WTC11 (cell line): ENCODE measurements around the gene PSMF1. TPM values are rescaled to one million over a fixed set of nuclear protein-coding genes. Genes with fewer than 3 reads are reported as not detected.

Experiments
- ATAC-seq: fragments of 200-7000 bp; cut with Tn5 transposase; 2 replicates; pipeline ENCODE4 v1.10.0; 2021; ENCODE audit warnings: mild to moderate bottlenecking, moderate library complexity
- CTCF ChIA-PET: fragments of 300-600 bp; sonication (Branson Sonifier 250); formaldehyde crosslinking; loops from one replicate; lab custom pipeline; 2021; ENCODE audit warnings: antibody characterized with exemption; lab: Charles Lee
- POLR2A ChIA-PET: fragments of 350-600 bp; sonication (Branson Sonifier 250); formaldehyde crosslinking; loops from one replicate; lab custom pipeline; 2021; ENCODE audit warnings: antibody characterized with exemption; lab: Charles Lee
- DNase-seq: peaks from one replicate; pipeline ENCODE4 v3.0.0; 2021; ENCODE audit warnings: low spot score
- H3K27ac Mint-ChIP-seq: 2 replicates; pipeline ENCODE4 v1.8.0; 2021; ENCODE audit warnings: mixed read lengths
- H3K27me3 Mint-ChIP-seq: 2 replicates; pipeline ENCODE4 v1.8.0; 2021; ENCODE audit warnings: low read depth, mild to moderate bottlenecking, moderate library complexity, mixed read lengths
- H3K36me3 Mint-ChIP-seq: 2 replicates; pipeline ENCODE4 v1.8.0; 2021; ENCODE audit warnings: mixed read lengths
- H3K4me1 Mint-ChIP-seq: 2 replicates; pipeline ENCODE4 v1.8.0; 2022; ENCODE audit warnings: mixed read lengths
- H3K4me3 Mint-ChIP-seq: 2 replicates; pipeline ENCODE4 v1.8.0; 2021; ENCODE audit warnings: mild to moderate bottlenecking, moderate library complexity, mixed read lengths
- H3K9me3 Mint-ChIP-seq: 2 replicates; pipeline ENCODE4 v1.8.0; 2021; ENCODE audit warnings: mixed read lengths
- CREM ChIP-seq: sonication (generic); formaldehyde crosslinking; IDR thresholded peaks from 2 replicates; pipeline ENCODE4 v1.8.1; 2022; ENCODE audit warnings: mild to moderate bottlenecking, missing genetic modification reagents, moderate library complexity
- FOXK1 ChIP-seq: sonication (generic); formaldehyde crosslinking; IDR thresholded peaks from 2 replicates; pipeline ENCODE4 v1.8.0; 2022; ENCODE audit warnings: mild to moderate bottlenecking, moderate library complexity, missing genetic modification reagents
- HMGA2 ChIP-seq: fragments of 250-450 bp; sonication (Bioruptor Pico); IDR thresholded peaks from 2 replicates; pipeline ENCODE4 v1.4.0; 2021; ENCODE audit warnings: mild to moderate bottlenecking, moderate library complexity
- MYBL2 ChIP-seq: sonication (generic); formaldehyde crosslinking; IDR thresholded peaks from 2 replicates; pipeline ENCODE4 v1.8.1; 2023; ENCODE audit warnings: mild to moderate bottlenecking, moderate library complexity, missing genetic modification reagents
- NFATC4 ChIP-seq: fragments of 250-450 bp; sonication (Bioruptor Pico); IDR thresholded peaks from 2 replicates; pipeline ENCODE4 v1.9.0; 2021; ENCODE audit warnings: mild to moderate bottlenecking
- NFYB ChIP-seq: sonication (generic); formaldehyde crosslinking; conservative IDR thresholded peaks from 2 replicates; pipeline ENCODE4 v1.8.0; 2022; ENCODE audit warnings: low read depth, missing genetic modification reagents
- NR2C2 ChIP-seq: sonication (generic); formaldehyde crosslinking; IDR thresholded peaks from 2 replicates; pipeline ENCODE4 v1.8.0; 2022; ENCODE audit warnings: mild to moderate bottlenecking, missing genetic modification reagents
- OVOL2 ChIP-seq: fragments of 250-450 bp; sonication (Bioruptor Pico); IDR thresholded peaks from 2 replicates; pipeline ENCODE4 v1.9.0; 2021; ENCODE audit warnings: mild to moderate bottlenecking, borderline replicate concordance
- total RNA-seq: library from RNA; stranded (reverse); gene quantifications from 3 replicates; pipeline ENCODE4 v1.2.3, GENCODE V29; 2021
- TF ChIP-seq, protein P1 (sequence below): sonication (generic); formaldehyde crosslinking; IDR thresholded peaks from 2 replicates; pipeline ENCODE4 v1.8.1; 2022; ENCODE audit warnings: low read depth, missing genetic modification reagents, borderline replicate concordance
- TF ChIP-seq, protein P2 (sequence below): fragments of 250-450 bp; sonication (Bioruptor Pico); IDR thresholded peaks from 2 replicates; pipeline ENCODE4 v1.9.0; 2021; ENCODE audit warnings: moderate library complexity, mild to moderate bottlenecking, inconsistent platforms, borderline replicate concordance
- TF ChIP-seq, protein P3 (sequence below): sonication (generic); formaldehyde crosslinking; IDR thresholded peaks from 2 replicates; pipeline ENCODE4 v1.8.1; 2023; ENCODE audit warnings: mild to moderate bottlenecking, missing genetic modification reagents, borderline replicate concordance
- TF ChIP-seq, protein P4 (sequence below): fragments of 250-450 bp; sonication (Bioruptor Pico); IDR thresholded peaks from 2 replicates; pipeline ENCODE4 v1.8.0; 2021; ENCODE audit warnings: mild to moderate bottlenecking
- TF ChIP-seq, protein P5 (sequence below): sonication (generic); formaldehyde crosslinking; IDR thresholded peaks from 2 replicates; pipeline ENCODE4 v1.8.0; 2022; ENCODE audit warnings: mild to moderate bottlenecking, missing genetic modification reagents
- TF ChIP-seq, protein P6 (sequence below): sonication (generic); formaldehyde crosslinking; IDR thresholded peaks from 2 replicates; pipeline ENCODE4 v1.8.0; 2022; ENCODE audit warnings: mild to moderate bottlenecking, missing genetic modification reagents
- TF ChIP-seq, protein P7 (sequence below): sonication (generic); formaldehyde crosslinking; conservative IDR thresholded peaks from 2 replicates; pipeline ENCODE4 v1.8.1; 2023; ENCODE audit warnings: mild to moderate bottlenecking, low read depth, missing genetic modification reagents, moderate library complexity
- TF ChIP-seq, protein P8 (sequence below): sonication (generic); formaldehyde crosslinking; IDR thresholded peaks from 2 replicates; pipeline ENCODE4 v1.8.0; 2023; ENCODE audit warnings: missing genetic modification reagents
- TF ChIP-seq, protein P9 (sequence below): fragments of 250-450 bp; sonication (Bioruptor Pico); IDR thresholded peaks from 2 replicates; pipeline ENCODE4 v1.9.0; 2021; ENCODE audit warnings: mild to moderate bottlenecking
- TF ChIP-seq, protein P10 (sequence below): sonication (generic); formaldehyde crosslinking; IDR thresholded peaks from 2 replicates; pipeline ENCODE4 v1.8.0; 2022; ENCODE audit warnings: missing genetic modification reagents

PSMF1 gene
- total RNA-seq, 1 experiment from 2014 or later: 113 TPM

DNA sequence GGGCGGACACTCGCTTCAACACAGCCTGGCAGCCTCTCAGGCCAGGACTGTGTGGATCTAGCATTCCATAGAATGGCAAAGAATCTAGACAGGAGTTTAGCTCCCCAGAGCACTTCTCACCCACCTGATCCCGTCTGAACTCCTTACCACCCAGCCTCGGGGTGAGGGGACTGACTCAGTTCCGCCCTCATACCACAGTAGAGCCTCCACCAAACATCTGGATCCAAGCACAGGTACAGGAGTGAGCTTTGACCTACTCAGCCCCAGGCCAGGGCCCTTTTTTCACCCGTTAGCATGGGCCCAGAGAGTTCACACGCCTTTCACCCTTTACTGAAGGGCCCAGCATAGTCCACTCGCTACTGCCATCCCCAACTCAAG, 715 bp downstream of the PSMF1 start:
- Mint-ChIP-seq H3K27me3 (peaks cover 6% of the 10 kb centered on the region), H3K4me3 (peak overlapping the region; percentile 95), H3K27ac (peak overlapping the region; percentile 29), H3K4me1 (peaks cover 36% of the 10 kb centered on the region), H3K36me3 (peaks cover 9% of the 10 kb centered on the region), H3K9me3 (no peaks in the 10 kb centered on the region)
- ChIA-PET POLR2A (no interaction called here), CTCF (interaction anchor here (1.0 to 3.5 kb wide), 2 partner anchors 11 to 194 kb away, joined by 3 to 17 read pairs; no protein-coding TSS in a partner anchor)
- DNase-seq (no peak), ATAC-seq (no peak)
- no peak for TF ChIP-seq MYBL2
- TF ChIP-seq, protein P1, sequence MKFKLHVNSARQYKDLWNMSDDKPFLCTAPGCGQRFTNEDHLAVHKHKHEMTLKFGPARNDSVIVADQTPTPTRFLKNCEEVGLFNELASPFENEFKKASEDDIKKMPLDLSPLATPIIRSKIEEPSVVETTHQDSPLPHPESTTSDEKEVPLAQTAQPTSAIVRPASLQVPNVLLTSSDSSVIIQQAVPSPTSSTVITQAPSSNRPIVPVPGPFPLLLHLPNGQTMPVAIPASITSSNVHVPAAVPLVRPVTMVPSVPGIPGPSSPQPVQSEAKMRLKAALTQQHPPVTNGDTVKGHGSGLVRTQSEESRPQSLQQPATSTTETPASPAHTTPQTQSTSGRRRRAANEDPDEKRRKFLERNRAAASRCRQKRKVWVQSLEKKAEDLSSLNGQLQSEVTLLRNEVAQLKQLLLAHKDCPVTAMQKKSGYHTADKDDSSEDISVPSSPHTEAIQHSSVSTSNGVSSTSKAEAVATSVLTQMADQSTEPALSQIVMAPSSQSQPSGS: no peak
- TF ChIP-seq, protein P2, sequence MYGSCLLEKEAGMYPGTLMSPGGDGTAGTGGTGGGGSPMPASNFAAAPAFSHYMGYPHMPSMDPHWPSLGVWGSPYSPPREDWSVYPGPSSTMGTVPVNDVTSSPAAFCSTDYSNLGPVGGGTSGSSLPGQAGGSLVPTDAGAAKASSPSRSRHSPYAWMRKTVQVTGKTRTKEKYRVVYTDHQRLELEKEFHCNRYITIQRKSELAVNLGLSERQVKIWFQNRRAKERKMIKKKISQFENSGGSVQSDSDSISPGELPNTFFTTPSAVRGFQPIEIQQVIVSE (CRISPR knock-in tag): no peak
- TF ChIP-seq, protein P3, sequence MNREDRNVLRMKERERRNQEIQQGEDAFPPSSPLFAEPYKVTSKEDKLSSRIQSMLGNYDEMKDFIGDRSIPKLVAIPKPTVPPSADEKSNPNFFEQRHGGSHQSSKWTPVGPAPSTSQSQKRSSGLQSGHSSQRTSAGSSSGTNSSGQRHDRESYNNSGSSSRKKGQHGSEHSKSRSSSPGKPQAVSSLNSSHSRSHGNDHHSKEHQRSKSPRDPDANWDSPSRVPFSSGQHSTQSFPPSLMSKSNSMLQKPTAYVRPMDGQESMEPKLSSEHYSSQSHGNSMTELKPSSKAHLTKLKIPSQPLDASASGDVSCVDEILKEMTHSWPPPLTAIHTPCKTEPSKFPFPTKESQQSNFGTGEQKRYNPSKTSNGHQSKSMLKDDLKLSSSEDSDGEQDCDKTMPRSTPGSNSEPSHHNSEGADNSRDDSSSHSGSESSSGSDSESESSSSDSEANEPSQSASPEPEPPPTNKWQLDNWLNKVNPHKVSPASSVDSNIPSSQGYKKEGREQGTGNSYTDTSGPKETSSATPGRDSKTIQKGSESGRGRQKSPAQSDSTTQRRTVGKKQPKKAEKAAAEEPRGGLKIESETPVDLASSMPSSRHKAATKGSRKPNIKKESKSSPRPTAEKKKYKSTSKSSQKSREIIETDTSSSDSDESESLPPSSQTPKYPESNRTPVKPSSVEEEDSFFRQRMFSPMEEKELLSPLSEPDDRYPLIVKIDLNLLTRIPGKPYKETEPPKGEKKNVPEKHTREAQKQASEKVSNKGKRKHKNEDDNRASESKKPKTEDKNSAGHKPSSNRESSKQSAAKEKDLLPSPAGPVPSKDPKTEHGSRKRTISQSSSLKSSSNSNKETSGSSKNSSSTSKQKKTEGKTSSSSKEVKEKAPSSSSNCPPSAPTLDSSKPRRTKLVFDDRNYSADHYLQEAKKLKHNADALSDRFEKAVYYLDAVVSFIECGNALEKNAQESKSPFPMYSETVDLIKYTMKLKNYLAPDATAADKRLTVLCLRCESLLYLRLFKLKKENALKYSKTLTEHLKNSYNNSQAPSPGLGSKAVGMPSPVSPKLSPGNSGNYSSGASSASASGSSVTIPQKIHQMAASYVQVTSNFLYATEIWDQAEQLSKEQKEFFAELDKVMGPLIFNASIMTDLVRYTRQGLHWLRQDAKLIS (CRISPR knock-in tag): no peak
- TF ChIP-seq, protein P4, sequence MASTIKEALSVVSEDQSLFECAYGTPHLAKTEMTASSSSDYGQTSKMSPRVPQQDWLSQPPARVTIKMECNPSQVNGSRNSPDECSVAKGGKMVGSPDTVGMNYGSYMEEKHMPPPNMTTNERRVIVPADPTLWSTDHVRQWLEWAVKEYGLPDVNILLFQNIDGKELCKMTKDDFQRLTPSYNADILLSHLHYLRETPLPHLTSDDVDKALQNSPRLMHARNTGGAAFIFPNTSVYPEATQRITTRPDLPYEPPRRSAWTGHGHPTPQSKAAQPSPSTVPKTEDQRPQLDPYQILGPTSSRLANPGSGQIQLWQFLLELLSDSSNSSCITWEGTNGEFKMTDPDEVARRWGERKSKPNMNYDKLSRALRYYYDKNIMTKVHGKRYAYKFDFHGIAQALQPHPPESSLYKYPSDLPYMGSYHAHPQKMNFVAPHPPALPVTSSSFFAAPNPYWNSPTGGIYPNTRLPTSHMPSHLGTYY (CRISPR knock-in tag): no peak
- TF ChIP-seq, protein P5, sequence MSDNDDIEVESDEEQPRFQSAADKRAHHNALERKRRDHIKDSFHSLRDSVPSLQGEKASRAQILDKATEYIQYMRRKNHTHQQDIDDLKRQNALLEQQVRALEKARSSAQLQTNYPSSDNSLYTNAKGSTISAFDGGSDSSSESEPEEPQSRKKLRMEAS: no peak; the same call in 1 of the 2 replicates
- TF ChIP-seq, protein P6, sequence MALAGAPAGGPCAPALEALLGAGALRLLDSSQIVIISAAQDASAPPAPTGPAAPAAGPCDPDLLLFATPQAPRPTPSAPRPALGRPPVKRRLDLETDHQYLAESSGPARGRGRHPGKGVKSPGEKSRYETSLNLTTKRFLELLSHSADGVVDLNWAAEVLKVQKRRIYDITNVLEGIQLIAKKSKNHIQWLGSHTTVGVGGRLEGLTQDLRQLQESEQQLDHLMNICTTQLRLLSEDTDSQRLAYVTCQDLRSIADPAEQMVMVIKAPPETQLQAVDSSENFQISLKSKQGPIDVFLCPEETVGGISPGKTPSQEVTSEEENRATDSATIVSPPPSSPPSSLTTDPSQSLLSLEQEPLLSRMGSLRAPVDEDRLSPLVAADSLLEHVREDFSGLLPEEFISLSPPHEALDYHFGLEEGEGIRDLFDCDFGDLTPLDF: no peak
- no peak for TF ChIP-seq FOXK1
- TF ChIP-seq, protein P7, sequence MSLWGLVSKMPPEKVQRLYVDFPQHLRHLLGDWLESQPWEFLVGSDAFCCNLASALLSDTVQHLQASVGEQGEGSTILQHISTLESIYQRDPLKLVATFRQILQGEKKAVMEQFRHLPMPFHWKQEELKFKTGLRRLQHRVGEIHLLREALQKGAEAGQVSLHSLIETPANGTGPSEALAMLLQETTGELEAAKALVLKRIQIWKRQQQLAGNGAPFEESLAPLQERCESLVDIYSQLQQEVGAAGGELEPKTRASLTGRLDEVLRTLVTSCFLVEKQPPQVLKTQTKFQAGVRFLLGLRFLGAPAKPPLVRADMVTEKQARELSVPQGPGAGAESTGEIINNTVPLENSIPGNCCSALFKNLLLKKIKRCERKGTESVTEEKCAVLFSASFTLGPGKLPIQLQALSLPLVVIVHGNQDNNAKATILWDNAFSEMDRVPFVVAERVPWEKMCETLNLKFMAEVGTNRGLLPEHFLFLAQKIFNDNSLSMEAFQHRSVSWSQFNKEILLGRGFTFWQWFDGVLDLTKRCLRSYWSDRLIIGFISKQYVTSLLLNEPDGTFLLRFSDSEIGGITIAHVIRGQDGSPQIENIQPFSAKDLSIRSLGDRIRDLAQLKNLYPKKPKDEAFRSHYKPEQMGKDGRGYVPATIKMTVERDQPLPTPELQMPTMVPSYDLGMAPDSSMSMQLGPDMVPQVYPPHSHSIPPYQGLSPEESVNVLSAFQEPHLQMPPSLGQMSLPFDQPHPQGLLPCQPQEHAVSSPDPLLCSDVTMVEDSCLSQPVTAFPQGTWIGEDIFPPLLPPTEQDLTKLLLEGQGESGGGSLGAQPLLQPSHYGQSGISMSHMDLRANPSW (CRISPR knock-in tag): no peak
- no peak for TF ChIP-seq HMGA2 (CRISPR knock-in tag)
- no peak for TF ChIP-seq NR2C2 (CRISPR knock-in tag)
- TF ChIP-seq CREM (CRISPR knock-in tag): no peak
- no peak for TF ChIP-seq NFATC4
- TF ChIP-seq, protein P8, sequence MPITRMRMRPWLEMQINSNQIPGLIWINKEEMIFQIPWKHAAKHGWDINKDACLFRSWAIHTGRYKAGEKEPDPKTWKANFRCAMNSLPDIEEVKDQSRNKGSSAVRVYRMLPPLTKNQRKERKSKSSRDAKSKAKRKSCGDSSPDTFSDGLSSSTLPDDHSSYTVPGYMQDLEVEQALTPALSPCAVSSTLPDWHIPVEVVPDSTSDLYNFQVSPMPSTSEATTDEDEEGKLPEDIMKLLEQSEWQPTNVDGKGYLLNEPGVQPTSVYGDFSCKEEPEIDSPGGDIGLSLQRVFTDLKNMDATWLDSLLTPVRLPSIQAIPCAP: no peak
- TF ChIP-seq, protein P9, sequence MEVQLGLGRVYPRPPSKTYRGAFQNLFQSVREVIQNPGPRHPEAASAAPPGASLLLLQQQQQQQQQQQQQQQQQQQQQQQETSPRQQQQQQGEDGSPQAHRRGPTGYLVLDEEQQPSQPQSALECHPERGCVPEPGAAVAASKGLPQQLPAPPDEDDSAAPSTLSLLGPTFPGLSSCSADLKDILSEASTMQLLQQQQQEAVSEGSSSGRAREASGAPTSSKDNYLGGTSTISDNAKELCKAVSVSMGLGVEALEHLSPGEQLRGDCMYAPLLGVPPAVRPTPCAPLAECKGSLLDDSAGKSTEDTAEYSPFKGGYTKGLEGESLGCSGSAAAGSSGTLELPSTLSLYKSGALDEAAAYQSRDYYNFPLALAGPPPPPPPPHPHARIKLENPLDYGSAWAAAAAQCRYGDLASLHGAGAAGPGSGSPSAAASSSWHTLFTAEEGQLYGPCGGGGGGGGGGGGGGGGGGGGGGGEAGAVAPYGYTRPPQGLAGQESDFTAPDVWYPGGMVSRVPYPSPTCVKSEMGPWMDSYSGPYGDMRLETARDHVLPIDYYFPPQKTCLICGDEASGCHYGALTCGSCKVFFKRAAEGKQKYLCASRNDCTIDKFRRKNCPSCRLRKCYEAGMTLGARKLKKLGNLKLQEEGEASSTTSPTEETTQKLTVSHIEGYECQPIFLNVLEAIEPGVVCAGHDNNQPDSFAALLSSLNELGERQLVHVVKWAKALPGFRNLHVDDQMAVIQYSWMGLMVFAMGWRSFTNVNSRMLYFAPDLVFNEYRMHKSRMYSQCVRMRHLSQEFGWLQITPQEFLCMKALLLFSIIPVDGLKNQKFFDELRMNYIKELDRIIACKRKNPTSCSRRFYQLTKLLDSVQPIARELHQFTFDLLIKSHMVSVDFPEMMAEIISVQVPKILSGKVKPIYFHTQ: no peak
- TF ChIP-seq, protein P10, sequence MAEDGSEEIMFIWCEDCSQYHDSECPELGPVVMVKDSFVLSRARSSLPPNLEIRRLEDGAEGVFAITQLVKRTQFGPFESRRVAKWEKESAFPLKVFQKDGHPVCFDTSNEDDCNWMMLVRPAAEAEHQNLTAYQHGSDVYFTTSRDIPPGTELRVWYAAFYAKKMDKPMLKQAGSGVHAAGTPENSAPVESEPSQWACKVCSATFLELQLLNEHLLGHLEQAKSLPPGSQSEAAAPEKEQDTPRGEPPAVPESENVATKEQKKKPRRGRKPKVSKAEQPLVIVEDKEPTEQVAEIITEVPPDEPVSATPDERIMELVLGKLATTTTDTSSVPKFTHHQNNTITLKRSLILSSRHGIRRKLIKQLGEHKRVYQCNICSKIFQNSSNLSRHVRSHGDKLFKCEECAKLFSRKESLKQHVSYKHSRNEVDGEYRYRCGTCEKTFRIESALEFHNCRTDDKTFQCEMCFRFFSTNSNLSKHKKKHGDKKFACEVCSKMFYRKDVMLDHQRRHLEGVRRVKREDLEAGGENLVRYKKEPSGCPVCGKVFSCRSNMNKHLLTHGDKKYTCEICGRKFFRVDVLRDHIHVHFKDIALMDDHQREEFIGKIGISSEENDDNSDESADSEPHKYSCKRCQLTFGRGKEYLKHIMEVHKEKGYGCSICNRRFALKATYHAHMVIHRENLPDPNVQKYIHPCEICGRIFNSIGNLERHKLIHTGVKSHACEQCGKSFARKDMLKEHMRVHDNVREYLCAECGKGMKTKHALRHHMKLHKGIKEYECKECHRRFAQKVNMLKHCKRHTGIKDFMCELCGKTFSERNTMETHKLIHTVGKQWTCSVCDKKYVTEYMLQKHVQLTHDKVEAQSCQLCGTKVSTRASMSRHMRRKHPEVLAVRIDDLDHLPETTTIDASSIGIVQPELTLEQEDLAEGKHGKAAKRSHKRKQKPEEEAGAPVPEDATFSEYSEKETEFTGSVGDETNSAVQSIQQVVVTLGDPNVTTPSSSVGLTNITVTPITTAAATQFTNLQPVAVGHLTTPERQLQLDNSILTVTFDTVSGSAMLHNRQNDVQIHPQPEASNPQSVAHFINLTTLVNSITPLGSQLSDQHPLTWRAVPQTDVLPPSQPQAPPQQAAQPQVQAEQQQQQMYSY (CRISPR knock-in tag): no peak
- no peak for TF ChIP-seq NFYB (CRISPR knock-in tag)
- no peak for TF ChIP-seq OVOL2 (CRISPR knock-in tag)
